HuH-7.5 (cell line): ENCODE measurements around the gene TMEM132C.

Experiments
- DNase-seq: peaks from one replicate; pipeline ENCODE4 v3.0.0; 2011; ENCODE audit warnings: low spot score

The TMEM132C gene

DNA sequence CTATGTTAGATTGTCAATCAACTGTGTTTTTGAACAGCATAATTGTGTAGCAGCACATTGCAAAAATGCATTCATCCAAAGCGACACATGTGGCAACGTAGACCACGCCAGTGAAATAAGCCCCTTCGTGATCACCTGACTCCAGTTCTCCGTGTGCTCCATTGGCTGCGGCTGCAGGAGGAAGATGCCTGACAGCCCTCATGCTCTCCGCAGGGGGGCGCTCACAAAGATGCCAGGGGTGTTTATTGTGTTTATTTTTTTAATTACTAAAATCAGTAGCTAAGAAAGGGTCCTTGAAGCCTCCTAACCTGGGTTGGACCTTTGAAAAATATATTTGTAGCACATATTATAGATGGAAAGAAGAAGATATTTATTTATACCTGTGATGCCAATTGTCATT is 440.5 kb downstream of the TMEM132C start:
- no peak for DNase-seq

DNA sequence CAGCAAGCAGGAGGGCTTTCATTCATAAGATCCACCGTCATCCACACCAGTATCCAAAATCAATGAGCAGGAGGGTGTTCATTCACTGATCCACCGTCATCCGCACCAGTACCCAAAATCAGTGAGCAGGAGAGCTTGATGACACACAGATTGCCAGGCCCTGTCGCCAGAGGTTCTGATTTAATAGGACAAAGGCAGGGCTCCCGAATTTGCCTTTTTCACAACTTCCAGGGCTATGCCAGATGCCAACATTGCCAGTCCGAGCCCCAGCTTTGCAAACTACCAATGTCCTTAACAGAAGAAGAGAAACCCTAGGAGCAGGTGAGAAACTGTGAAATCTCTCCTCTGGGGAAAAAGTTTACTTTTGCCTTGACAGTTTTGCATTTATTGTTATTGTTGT is 441.8 kb downstream of the TMEM132C start:
- no peak for DNase-seq

DNA sequence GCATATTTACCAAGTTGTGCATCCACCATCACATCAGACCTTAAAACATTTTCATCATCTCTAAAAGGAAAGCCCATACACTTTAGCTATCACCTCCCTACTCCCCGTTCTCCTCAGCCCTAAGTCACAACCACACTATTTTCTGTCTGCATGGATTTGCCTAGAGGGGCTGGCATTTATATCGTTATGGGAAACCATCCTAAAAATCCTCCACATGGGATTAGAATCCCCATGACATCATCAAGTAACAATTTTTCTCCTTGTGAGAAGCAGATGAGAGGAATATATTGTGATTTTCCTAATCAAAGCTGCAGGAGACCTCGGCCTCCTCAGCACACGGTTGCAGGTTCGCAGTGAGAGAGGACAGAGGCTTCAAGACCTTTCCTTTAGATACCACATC is 442.7 kb downstream of the TMEM132C start:
- DNase-seq, result no peak

DNA sequence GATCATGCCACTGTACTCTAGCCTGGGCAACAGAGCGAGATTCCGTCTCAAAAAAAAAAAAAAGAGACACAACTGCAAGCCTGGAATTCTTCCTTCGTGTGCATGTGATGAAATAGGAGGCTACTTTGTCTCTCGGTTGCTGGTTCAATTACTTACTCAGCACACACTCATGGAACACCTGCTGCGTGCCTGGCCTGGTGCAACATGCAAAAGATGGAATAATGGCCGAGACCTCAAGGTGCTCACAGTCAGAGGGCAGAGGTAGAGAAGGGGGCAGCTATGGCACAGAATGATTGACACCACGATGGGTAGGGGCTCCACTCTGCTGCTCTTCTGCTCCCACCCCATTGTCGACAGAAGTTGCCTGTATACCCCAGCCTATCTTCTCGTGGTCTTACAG is 444.5 kb downstream of the TMEM132C start:
- no peak for DNase-seq

DNA sequence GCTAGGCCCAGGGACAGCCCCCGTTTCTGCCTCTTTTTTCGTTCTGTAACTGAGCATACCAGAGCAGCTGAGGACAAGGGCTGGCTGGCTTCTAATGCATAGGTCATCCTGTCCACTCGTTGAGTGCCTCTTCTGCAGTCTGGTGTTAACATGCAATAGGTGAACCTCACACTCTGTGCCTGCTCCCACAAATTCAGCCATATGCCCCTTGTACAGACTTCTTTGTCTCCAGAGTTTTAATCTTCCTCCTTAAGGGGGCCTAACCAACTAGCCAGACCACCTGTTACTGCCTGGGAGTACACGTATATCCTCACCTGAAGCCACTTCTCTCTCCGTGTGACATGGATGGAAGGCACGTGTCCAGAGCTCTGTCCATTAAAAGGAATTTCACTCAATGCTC is 445.7 kb downstream of the TMEM132C start:
- no peak for DNase-seq

DNA sequence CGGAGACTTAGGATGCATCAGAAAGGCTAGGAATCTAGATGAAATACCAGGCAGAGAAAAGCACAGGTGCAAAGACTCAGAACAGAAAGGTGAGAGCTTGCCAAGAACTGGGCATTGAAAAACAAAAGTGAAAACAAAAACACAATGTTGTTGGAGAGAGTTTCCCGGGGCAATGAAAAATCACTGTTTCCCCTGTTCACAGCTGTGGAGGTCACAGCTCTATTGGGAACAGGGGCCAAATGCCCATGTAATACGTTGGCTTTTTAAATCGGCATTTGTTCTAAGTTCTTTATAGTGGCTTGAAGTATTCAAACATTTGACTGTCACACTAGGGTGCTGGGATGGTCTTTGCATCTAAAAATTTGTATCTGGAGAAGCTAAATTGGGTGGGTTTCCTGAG is 448.5 kb downstream of the TMEM132C start:
- no peak for DNase-seq

DNA sequence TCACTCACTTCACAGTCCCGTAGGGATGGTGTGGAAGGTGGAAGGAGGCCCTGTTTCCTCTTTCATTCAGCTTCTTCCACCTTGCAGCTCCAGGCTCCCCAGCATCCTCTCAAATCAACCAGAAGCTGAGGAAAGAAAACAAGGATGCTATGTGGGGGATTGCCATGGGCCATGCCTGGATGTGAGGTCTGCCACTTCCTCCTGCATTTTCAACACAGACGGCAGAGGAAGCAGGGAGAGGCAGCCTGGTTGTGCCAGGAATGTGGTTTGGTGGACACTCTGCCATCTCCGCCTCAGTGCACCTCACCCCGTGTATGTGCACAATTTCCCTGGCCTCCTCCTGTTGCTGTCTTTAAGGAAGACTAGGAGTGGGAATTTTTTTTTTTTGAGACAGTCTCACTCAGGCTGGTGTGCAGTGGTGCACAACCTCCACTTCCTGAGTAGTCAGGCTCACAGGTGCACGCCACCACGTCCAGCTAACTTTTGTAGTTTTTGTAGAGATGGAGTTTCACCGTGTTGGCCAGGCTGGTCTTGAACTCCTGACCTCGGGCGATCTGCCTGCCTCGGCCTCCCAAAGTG is 457.6 kb downstream of the TMEM132C start:
- no peak for DNase-seq

DNA sequence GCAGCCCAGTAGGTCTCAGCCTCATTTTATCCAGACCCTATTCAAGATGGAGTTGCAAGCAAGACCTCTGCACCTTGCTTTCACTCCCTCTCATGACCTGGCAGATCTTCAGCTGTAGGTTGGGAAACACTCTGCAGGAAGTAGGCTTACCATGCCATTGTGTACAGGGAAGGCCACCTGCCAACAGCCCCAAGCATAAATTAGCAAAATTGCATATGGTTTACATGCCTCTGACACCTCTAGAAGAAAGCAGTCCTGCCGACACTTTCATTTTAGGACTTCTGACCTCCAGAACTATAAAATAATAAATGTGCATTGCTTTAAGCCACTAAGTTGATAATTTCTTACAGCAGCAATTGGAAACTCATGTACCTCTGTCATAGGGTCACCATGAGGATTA is 459.9 kb downstream of the TMEM132C start:
- DNase-seq, result no peak

DNA sequence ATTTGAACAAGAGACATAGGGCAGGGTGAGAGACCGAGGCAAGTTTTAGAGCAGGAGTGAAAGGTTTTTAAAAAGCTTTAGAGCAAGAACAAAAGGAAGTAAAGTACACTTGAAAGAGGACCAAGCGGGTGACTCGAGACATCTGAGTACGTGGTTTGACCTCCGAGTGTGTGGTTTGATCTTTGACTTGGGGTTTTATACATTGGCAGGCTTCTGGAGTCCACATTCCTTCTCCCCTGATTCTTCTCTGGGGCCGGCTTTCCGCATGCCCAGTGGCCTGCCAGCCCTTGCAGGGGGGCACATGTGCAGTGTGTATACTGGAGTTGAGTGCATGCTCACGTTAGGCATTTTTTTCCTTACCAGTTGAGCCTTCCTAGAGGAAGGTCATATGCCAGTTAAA is 460.5 kb downstream of the TMEM132C start:
- no peak for DNase-seq

DNA sequence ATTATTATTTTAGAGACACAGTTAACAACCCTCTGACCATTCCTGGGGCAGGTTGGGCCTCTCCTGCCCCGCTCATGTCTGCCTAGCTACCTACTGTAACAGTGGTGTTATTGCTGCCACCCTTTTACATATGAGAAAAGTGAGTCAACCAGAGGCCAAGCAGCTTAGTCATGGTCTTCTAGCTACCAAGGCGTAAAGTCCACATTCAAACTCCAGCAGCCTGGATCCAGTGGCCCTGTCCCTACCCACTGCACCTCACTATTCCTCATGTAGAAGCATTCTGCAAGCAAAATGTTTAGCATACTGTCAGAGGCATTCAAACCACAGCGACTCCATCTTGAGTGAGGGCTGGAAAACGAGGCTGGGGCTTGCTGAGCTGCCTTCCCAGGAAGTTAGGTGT is 461.0 kb downstream of the TMEM132C start:
- no peak for DNase-seq

DNA sequence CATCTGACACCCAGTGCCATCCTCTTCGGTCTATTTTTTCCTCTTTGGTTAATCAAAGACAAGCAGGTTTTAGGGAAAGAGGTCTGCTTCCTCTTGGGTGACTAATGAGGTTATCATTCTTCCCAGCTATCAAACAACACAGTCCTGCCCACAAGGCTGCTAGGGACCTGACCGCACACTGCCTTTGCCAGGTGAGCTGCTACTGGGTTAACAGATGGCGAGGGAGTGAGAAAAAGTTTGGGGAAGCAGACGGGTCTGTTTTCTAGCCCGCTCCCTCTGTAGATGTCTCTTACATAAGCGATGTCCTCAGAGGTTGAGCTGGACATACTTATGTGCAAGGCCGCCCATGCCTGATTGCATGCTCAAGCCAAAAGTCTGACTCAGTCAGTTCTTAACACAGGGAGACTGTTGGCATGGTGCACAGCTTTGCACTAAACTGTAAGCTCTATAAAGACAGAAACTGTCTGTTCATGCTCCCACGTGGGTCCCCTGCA is 462.7 kb downstream of the TMEM132C start:
- DNase-seq, result no peak

DNA sequence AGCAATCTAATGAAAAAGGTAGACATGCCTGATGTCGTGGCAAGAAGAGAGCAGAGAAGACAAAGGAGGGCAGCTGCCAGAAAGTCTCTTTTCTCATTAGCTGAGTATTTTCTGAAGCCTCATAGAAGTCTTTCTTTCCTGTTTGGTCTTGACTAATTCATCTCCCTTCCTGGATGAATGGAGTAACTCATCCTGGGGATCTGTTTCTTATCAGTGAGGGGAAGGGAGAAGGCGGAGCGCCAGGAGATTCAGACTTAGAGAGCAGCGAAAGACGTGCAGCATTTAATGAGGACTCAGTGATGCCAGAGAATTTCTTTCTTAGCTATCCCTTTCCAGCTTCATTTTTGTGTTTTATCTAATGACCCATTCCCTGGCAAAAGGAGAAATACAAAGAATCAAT is 467.4 kb downstream of the TMEM132C start:
- no peak for DNase-seq

DNA sequence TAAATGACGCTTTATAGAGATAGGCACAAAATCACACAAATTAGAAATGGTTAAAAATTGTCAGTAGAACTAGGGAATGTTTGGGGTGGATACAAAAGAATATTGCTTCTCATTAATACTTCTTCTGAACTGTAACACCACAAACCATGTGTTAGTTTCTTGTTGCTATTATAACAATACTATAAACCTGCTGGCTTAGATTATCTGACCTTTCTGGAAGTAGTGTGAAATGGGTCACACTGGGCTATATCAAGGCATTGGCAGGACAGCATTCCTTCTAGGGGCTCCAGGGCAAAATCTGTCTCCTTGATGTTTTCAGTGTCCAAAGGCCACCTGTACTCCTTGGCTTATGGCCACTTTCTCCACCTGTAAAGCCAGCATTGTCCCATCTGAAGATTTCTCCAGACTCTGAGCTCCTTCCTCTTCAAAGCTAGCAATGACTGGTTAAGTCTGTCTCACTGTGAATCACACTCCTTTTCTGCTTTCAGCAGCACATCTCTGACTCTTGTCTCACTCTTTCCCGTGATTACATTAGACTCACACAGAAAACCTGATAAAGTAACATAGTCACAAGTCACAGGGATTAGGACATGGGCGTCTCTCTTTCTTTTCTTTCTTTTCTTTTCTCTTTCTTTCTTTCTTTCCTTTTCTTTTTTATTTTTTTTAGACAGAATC is 470.5 kb downstream of the TMEM132C start:
- no peak for DNase-seq

DNA sequence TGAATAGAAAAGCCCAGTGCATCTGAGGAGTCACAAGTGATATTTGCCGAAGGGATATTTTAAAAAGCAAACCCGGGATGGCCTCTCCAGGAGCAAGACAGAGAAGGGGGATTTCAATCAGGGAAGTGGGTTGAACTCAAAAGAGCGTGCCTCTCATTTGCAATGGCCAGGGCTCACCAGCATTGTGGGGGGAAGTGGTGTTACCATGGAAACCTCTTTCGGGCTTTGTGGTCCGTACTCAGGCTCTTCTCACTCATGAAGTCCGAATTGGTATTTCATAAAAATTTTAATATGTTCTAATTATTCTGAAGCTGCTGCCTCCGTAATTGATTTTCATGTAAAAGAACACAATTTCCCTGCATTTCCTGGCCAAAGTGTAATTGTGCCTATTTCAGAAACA is 476.9 kb downstream of the TMEM132C start:
- DNase-seq, result no peak

DNA sequence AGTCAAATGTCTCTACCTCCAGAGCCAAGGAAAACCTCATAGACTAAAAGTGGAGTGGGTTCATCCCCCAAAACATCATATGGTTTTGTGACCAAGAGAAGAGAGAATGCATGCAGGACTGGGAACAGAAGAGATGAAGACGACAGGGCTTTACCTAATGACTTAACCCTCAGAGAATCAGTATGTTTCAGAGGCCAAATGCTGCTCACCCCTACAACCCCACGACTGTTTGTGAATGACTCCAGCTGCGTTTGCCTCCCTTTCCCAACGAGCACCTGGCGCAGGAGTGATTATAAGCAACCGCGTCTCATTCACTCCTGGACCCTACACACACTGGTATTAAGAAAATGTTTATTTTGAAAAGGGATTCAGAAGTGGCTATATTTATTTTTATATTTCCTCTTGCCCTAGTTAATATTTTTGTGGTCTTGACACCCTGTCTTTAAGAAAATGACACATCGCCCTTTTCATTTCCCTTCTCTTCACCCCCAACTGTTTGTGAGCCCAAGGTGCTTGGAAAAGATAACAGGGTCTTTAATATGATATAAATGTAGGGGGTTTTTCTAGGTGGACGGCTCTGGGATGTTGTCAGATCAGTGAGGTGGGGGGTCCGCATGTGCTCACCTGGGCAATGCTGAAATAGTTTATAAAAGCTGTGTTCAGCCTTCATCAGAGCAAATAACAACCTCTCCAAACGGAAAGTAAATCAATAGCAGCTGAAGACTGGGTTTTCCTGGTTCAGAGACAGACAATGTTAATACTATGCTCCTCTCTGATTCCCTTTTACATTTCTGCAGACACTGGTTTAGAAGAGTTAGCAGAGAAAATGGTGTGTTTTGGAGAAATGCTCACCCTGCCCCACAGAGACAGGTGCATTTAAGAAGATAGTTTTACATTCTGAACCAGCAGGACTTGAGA is 479.1 kb downstream of the TMEM132C start:
- DNase-seq, result no peak

DNA sequence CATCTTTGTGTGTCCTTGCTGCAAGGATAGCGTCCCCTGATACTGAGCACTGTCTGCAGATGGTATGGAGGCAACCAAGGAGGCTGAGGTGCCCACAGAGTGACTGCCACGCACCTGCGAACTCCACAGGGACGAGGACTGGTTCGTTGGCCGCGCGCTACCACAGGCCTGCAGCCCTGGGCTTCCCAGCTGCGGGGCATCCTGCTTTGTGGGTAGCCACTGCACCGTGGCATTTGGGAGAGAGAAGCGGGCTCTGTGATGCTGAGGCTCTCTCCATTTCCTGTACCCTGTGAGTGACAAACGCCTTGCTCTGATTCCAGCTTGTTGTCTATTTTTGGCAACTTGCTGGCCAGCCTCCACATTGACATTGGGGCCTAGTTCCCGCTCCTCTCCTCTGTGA is 480.5 kb downstream of the TMEM132C start:
- DNase-seq, result no peak

DNA sequence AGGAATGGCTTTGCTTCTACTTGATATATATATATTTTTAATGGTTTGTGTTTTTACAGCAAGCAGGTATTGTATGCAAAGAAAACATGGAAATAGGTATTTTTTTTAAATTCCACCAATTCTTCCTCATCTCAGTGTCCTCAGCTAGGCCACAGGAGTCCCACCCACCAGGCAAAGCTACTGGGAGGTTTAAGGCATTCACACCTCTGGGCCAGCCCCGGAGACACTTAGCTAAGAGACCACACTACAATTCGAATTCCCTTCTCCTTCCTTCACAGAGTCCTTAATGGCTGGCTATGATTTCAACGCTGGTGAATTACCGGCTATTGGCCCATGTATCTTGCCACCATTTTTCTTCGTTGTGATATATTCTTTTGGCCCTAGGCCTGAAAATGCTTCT is 485.4 kb downstream of the TMEM132C start:
- no peak for DNase-seq

DNA sequence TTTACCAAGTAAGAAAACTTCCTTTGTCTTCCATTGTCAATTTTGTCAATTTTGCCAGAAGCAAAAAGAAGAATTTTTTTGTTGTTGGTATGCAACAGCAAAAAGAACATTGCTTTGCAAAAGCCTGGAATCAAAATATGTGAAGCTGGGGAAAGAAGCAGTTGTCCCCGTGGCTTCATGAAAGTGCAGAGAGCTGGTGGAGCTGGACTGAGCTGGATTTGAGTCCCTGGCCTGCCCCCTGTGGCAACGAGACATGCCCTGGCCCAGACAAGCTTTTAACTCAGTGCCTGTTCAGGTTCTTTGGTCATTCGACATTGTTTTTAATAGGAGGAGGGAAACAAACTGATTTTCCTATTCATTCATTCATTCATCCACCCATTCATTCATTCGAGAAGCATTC is 486.5 kb downstream of the TMEM132C start:
- no peak for DNase-seq

DNA sequence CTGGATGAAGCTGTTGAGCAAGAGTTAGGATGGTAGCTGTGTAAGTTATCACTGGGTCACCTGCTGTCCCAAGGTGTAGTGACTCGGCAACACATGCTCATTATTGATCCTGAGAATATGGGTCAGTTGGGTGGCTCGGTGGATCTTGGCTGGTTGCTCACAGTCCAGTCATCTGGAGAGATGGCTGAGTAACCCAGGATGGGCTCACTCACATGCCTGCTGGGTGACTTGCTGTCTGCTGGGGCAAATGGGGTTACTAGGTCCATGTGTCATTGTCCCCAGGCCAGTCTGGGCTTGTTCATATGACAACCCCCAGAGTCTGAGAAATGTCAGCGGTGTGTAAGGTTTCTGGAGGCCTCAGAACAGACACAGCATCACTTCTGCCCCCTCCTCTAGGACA is 487.3 kb downstream of the TMEM132C start:
- DNase-seq, result no peak

DNA sequence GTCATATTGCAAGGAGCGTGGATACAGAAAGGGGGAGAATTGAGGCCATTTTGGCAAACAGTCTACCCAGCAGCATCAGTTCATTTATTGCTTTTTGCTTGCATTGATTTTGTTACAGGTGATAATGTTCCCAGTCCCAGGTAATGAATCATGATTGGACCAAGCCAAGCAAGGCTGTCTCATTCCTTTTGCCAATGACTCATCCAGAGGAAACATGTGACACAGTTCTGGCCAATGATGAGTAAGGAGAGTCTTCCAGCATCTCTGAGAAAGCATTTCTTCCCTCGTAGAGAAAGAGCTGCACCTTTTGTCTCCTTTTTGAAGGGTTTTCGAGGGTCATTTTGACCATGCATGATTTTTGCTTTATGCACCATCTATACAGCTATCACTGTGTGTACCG is 488.6 kb downstream of the TMEM132C start:
- no peak for DNase-seq
